Activated CD8-positive, alpha-beta memory T cell treated with anti-CD3 and anti-CD28 coated beads, Interleukin-2, amount 10 ng/mL, durations not matched to agents 7 days and 5 days (primary cell): ENCODE data around the gene TAF11L13. TPM values are rescaled to one million over a fixed set of nuclear protein-coding genes. Genes with fewer than 3 reads are reported as not detected.
"Not testable (repeated sequence)": the region's sequence is repeated elsewhere in the genome, so short reads cannot be mapped to it uniquely, and the experiment has no call there.

Experiments used
- ATAC-seq: fragments of 150-1000 bp; cut with Tn5 transposase; one replicate; pipeline ENCODE4 v1.10.0; 2021; ENCODE audit warnings: moderate library complexity
- CTCF ChIA-PET: fragments of 350-600 bp; sonication (Branson Sonifier 250); formaldehyde crosslinking; loops from one replicate; lab custom pipeline; 2021; ENCODE audit warnings: antibody characterized with exemption; lab: Charles Lee
- DNase-seq: peaks from one replicate; pipeline ENCODE4 v3.0.0-alpha.2; 2020
- H3K27ac Mint-ChIP-seq: one replicate; pipeline ENCODE4 v1.8.0; 2021; ENCODE audit warnings: mild to moderate bottlenecking, mixed read lengths
- H3K27me3 Mint-ChIP-seq: one replicate; pipeline ENCODE4 v1.8.0; 2021; ENCODE audit warnings: mixed read lengths
- H3K36me3 Mint-ChIP-seq: one replicate; pipeline ENCODE4 v1.8.0; 2021; ENCODE audit warnings: mild to moderate bottlenecking, mixed read lengths
- H3K4me1 Mint-ChIP-seq: one replicate; pipeline ENCODE4 v1.8.0; 2021; ENCODE audit warnings: mixed read lengths
- H3K4me3 Mint-ChIP-seq: one replicate; pipeline ENCODE4 v1.8.0; 2021; ENCODE audit warnings: mild to moderate bottlenecking, moderate library complexity, mixed read lengths
- H3K9me3 Mint-ChIP-seq: one replicate; pipeline ENCODE4 v1.8.0; 2022; ENCODE audit warnings: low read depth, mixed read lengths
- total RNA-seq, 2 experiments: library from RNA; stranded (reverse); gene quantifications; one replicate each; pipeline ENCODE4 v1.2.3, GENCODE V29; 2021

The TAF11L13 gene
- not detected for total RNA-seq

GRCh38 chr5:17631788-17632187, at the start of gene TAF11L13:
TAF11L13 (plus strand) TSS chr5:17632088.
- H3K27me3 Mint-ChIP-seq, H3K36me3 Mint-ChIP-seq, H3K4me1 Mint-ChIP-seq, H3K9me3 Mint-ChIP-seq, CTCF ChIA-PET, DNase-seq, ATAC-seq, H3K4me3 Mint-ChIP-seq, H3K27ac Mint-ChIP-seq: not testable (repeated sequence)

- H3K36me3 Mint-ChIP-seq, CTCF ChIA-PET, DNase-seq, H3K27me3 Mint-ChIP-seq, H3K4me1 Mint-ChIP-seq, H3K4me3 Mint-ChIP-seq, H3K27ac Mint-ChIP-seq, H3K9me3 Mint-ChIP-seq, ATAC-seq: not testable (repeated sequence)
Observed at GRCh38 chr5:17585658-17586057, 46.2 kb upstream of the TAF11L13 start, which contains the start of gene TAF11L7. TAF11L7 (minus strand) TSS chr5:17585758.

GRCh38 chr5:17590860-17591259, 41.0 kb upstream of the TAF11L13 start, which contains the start of gene TAF11L8:
TAF11L8 (minus strand) TSS chr5:17590960.
- CTCF ChIA-PET, H3K36me3 Mint-ChIP-seq: not testable (repeated sequence)

GRCh38 chr5:17594255-17594654, 37.6 kb upstream of the TAF11L13 start, which contains the start of gene TAF11L9:
TAF11L9 (minus strand) TSS chr5:17594394.
- H3K4me1 Mint-ChIP-seq, CTCF ChIA-PET, H3K27me3 Mint-ChIP-seq, H3K9me3 Mint-ChIP-seq, H3K4me3 Mint-ChIP-seq, H3K27ac Mint-ChIP-seq, ATAC-seq, DNase-seq, H3K36me3 Mint-ChIP-seq: not testable (repeated sequence)

More at GRCh38 chr5:17590860-17591259, 41.0 kb upstream of the TAF11L13 start, which contains the start of gene TAF11L8:
- not testable (repeated sequence) for ATAC-seq, DNase-seq, H3K9me3 Mint-ChIP-seq, H3K27me3 Mint-ChIP-seq, H3K4me1 Mint-ChIP-seq, H3K27ac Mint-ChIP-seq, H3K4me3 Mint-ChIP-seq

GRCh38 chr5:17597728-17598127, 34.2 kb upstream of the TAF11L13 start, which contains the start of gene TAF11L10:
TAF11L10 (minus strand) TSS chr5:17597828.
- H3K27ac Mint-ChIP-seq, H3K4me3 Mint-ChIP-seq, CTCF ChIA-PET, H3K27me3 Mint-ChIP-seq, H3K36me3 Mint-ChIP-seq, H3K4me1 Mint-ChIP-seq, ATAC-seq, DNase-seq: not testable (repeated sequence)
- peaks cover 14% of the 10 kb centered on the region for H3K9me3 Mint-ChIP-seq

GRCh38 chr5:17603880-17604279, 28.0 kb upstream of the TAF11L13 start, which contains the start of gene TAF11L11:
TAF11L11 (plus strand) TSS chr5:17604183.
- H3K4me3 Mint-ChIP-seq, ATAC-seq, H3K27me3 Mint-ChIP-seq, H3K36me3 Mint-ChIP-seq, H3K27ac Mint-ChIP-seq, H3K4me1 Mint-ChIP-seq, CTCF ChIA-PET, DNase-seq: not testable (repeated sequence)
- peaks cover 26% of the 10 kb centered on the region for H3K9me3 Mint-ChIP-seq

- no peak for ATAC-seq
- Mint-ChIP-seq H3K27ac (no peak overlapping the region), H3K27me3 (no peaks in the 10 kb centered on the region), H3K4me1 (no peaks in the 10 kb centered on the region), H3K36me3 (no peaks in the 10 kb centered on the region), H3K9me3 (peaks cover 21% of the 10 kb centered on the region), H3K4me3 (no peak overlapping the region)
- DNase-seq = no peak
- CTCF ChIA-PET = no interaction called here
Observed at GRCh38 chr5:17604951-17605350, 26.9 kb upstream of the TAF11L13 start.

- H3K27me3 Mint-ChIP-seq, H3K4me1 Mint-ChIP-seq, H3K4me3 Mint-ChIP-seq, ATAC-seq, DNase-seq, H3K36me3 Mint-ChIP-seq, H3K27ac Mint-ChIP-seq, CTCF ChIA-PET: not testable (repeated sequence)
- peaks cover 12% of the 10 kb centered on the region for H3K9me3 Mint-ChIP-seq
Observed at GRCh38 chr5:17607461-17607860, 24.4 kb upstream of the TAF11L13 start.

- H3K36me3 Mint-ChIP-seq, ATAC-seq, H3K27ac Mint-ChIP-seq, H3K27me3 Mint-ChIP-seq, CTCF ChIA-PET, H3K4me1 Mint-ChIP-seq, H3K4me3 Mint-ChIP-seq, DNase-seq, H3K9me3 Mint-ChIP-seq: not testable (repeated sequence)
Observed at GRCh38 chr5:17610092-17610491, 21.8 kb upstream of the TAF11L13 start, which contains the start of gene TAF11L12. TAF11L12 (plus strand) TSS chr5:17610392.

- Mint-ChIP-seq H3K4me1 (no peaks in the 10 kb centered on the region), H3K36me3 (no peaks in the 10 kb centered on the region), H3K9me3 (peaks cover 4% of the 10 kb centered on the region), H3K4me3 (no peak overlapping the region), H3K27me3 (no peaks in the 10 kb centered on the region), H3K27ac (no peak overlapping the region)
- CTCF ChIA-PET = no interaction called here
- no peak for DNase-seq
- ATAC-seq = no peak
Observed at GRCh38 chr5:17614872-17615605, 16.8 kb upstream of the TAF11L13 start.

GRCh38 chr5:17619354-17619753, 12.5 kb upstream of the TAF11L13 start:
- no peaks in the 10 kb centered on the region for H3K4me1 Mint-ChIP-seq
- DNase-seq (no peak), ATAC-seq (no peak)
- no peak overlapping the region for H3K27ac Mint-ChIP-seq
- CTCF ChIA-PET = no interaction called here
- H3K36me3 Mint-ChIP-seq = no peaks in the 10 kb centered on the region
- H3K4me3 Mint-ChIP-seq = no peak overlapping the region
- no peaks in the 10 kb centered on the region for H3K27me3 Mint-ChIP-seq
- H3K9me3 Mint-ChIP-seq = peaks cover 12% of the 10 kb centered on the region

GRCh38 chr5:17620627-17621026, 11.3 kb upstream of the TAF11L13 start:
- ATAC-seq = no peak
- Mint-ChIP-seq H3K27ac (no peak overlapping the region), H3K27me3 (no peaks in the 10 kb centered on the region), H3K9me3 (peaks cover 12% of the 10 kb centered on the region), H3K4me3 (no peak overlapping the region), H3K4me1 (no peaks in the 10 kb centered on the region), H3K36me3 (no peaks in the 10 kb centered on the region)
- CTCF ChIA-PET = no interaction called here
- DNase-seq = no peak

GRCh38 chr5:17625686-17626085, 6.2 kb upstream of the TAF11L13 start:
- Mint-ChIP-seq H3K9me3 (peaks cover 5% of the 10 kb centered on the region), H3K4me3 (no peak overlapping the region), H3K27ac (no peak overlapping the region), H3K4me1 (no peaks in the 10 kb centered on the region), H3K36me3 (no peaks in the 10 kb centered on the region), H3K27me3 (no peaks in the 10 kb centered on the region)
- CTCF ChIA-PET = no interaction called here
- DNase-seq = no peak
- no peak for ATAC-seq

GRCh38 chr5:17634160-17634559, 2.3 kb downstream of the TAF11L13 start, which contains the start of gene TAF11L14:
TAF11L14 (plus strand) TSS chr5:17634460.
- no peaks in the 10 kb centered on the region for H3K27me3 Mint-ChIP-seq
- DNase-seq (no peak), ATAC-seq (no peak)
- peaks cover 3% of the 10 kb centered on the region for H3K9me3 Mint-ChIP-seq
- CTCF ChIA-PET = no interaction called here
- H3K36me3 Mint-ChIP-seq = no peaks in the 10 kb centered on the region
- no peaks in the 10 kb centered on the region for H3K4me1 Mint-ChIP-seq
- no peak within 1 kb of the TSS for H3K27ac Mint-ChIP-seq
- no peak within 1 kb of the TSS for H3K4me3 Mint-ChIP-seq
